HG03066 (cell line): ENCODE data around the gene MARVELD1.

Experiments used
- ATAC-seq: cut with Tn5 transposase; IDR thresholded peaks from one replicate; pipeline ENCODE4 v1.9.1; 2021; ENCODE audit warnings: low read depth; ENCODE audit not compliant: unreplicated experiment

MARVELD1 gene

DNA sequence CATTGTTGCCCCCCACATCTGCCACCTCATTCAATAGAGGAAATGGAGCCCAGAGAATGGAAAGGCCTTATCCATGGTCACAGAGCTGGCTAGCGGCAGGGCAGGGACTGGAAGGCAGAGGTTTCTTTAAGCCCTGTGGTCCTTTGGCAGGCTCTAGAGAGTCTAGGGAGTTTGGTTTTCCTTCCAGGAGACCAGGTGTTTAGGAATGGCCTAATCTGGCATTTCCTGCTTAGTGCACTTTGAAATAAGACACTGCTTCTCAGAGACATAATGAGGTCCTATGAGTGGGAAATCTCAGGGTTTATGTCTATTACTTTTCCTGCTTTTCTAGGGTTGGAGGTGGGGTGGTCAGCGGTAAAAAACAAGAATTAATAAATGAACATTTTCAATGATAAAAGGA lies 6.1 kb downstream of the MARVELD1 start:
- ATAC-seq = no peak

DNA sequence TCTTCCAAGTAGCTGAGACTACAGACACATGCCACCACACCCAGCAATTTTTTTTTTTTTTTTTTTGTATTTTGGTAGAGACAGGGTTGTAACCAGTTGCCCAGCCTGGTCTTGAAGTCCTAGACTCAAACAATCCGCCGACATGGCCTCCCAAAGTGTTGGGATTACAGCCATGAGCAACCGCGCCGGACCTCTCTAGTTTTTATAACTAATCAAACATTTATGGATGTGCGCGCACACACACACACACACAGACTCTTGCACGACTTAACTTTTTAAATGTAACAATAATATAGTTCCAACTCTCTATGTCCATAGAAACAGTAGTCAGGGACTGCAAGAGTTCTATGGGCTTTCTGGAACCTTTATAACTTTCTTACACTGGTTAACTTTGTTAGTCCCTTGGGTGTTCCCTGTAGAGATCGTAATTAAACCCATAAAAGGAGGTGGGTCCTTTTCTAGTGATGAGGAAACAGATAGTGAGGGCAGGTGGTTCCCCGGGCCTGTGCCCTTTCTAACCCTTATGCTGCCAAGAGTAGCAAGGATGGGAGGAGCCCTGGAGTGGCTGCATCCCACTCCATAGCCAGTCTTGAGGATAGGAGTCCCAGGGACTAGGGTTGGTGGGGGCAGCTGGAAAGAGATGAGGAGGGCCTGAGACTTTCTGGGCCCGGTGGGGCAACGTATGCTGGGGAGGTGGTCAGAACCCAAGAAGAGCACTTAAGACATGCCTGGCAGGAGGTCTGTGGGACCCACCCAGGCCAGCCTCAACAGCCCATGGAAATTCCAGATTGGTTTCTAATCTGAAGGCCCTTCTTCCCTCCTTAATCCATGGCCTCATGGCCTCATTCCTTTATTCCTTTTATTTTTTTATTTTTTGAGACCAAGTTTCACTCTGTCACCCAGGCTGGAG lies 8.6 kb downstream of the MARVELD1 start:
- ATAC-seq = no peak

DNA sequence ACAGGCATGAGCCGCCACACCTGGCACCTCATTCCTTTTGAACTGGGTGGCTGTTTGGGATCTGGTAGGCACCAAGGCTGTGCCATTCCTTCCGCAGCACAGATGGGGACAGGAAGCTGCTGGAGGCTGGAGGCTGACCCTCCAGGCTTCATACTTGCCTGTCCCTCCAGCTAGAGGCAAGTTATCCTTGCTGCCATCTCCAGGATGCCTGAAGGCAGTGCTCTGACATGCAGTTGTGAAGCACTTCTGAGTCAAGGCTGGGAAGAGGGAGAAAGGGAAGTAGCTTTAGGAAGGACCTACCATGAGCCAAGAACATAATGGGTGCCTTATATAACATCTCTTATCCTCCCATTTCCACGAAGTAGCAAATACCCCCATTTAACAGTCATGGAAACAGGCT lies 9.5 kb downstream of the MARVELD1 start:
- no peak for ATAC-seq

DNA sequence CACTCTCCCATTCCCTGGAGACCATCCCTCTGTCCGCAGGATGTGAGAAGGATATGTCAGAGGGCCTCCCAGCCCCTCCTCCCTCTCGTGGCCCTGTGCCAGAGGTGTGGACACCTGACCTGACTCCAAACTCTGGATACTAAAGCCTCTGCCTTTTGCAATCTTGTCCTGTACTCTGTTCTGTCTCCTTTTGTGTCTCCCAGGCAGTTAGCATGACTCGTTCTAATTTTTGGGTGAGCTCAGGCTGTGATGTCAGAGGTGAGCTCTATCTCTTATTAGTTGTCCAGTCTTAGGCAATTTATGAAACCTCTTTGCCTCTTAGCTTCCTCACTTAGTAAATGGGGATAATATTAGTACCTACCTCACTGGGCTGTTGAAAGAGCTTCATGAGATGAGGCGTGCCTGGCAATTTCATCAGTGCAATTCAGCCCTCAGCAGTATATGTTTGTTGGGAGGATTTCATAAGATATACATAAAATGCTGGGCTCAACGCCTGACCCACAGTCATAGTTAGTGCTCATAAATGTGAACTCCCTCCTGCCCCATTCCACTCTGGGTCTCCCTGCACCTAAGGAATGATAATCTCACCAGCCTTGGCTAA lies 10.9 kb downstream of the MARVELD1 start:
- no peak for ATAC-seq

DNA sequence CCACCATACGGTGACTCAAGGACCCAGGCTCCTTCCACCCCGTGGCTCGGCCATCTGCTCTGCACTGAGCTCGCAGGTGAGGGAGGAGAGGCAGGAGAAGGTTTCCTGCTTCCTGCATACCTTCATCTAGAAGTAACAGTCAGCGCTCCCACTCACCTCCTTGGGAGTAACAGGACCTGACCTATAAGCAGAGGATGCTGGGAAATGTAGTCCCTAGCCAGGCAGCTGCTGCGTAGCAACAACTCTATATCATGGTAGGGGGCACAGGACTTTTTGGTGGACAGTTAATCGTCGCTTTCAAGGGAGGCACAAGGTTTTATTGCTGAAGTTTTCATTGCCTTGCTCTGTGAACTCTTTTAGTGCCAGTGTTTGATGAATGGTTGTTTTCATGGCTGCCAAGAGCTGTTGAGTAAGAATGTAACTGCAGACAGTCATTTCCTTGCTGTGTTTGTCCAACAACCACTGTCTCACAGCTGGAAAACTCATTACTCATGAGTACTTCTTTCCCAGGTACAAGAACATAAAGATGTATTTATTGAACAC lies 13.2 kb downstream of the MARVELD1 start:
- no peak for ATAC-seq

DNA sequence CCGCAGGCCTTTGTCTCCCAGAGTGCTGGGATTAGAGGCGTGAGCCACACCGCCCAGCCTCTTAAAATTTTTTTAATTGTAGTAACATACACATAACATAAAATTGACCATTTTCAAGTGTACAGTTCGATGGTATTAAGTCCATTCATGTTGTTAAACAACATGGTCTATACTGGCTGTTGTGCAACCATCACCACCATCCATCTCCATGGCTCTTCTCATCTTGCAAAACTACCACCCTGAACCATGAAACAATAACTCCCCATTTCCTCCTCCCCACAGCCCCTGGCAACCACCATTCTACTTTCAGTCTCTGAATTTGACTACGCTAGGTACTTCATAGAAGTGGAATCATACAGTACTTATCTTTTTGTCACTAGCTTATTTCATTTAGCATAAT lies 15.5 kb downstream of the MARVELD1 start:
- no peak for ATAC-seq

DNA sequence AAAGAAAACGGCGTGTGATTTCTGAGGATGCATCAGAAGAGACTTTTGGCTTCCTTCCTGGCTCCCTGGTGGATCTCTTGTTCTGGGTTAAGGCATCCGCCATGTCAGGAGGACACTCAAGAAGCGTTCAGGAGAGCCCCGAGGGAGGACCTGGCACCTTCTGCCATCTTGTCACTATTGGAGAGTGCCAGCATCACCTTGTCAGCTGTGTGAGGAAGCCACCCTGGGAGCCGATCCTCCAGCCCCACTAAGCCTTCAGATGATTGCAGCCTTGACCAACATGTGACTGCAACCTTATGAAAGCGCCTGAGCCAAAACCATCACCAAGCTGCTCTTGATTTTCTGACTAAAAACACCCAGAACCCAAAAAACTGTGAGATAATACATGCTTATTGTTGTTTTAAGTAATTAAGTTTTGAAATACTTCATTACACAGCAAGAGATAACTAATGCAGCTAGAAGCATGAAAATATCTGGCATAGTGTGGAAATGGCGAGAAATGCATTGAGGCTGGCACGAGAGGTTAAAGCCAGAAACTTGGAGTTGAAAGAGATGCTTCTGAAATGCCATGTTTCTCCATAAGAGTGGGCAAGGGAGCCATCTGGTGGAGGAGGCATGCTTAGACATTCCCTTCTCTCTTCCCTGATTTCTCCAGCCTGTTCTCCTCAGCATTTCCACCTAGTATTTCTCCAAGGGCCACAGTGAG lies 18.0 kb downstream of the MARVELD1 start:
- ATAC-seq = no peak

DNA sequence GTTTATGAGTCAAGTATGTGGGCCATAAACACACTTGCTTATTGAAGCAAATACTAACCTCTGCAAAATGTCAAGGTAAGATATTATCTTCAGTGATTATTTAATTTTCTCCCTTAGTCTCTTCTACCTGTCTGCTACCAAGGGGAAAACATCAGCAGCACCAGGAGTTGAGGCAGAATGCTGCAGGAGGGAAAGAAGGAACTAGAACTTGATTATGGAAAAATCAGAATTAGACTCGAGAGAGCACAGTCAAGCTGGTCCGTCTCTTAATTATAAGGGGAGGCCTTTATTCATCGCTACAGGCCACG lies 18.5 kb downstream of the MARVELD1 start:
- no peak for ATAC-seq

DNA sequence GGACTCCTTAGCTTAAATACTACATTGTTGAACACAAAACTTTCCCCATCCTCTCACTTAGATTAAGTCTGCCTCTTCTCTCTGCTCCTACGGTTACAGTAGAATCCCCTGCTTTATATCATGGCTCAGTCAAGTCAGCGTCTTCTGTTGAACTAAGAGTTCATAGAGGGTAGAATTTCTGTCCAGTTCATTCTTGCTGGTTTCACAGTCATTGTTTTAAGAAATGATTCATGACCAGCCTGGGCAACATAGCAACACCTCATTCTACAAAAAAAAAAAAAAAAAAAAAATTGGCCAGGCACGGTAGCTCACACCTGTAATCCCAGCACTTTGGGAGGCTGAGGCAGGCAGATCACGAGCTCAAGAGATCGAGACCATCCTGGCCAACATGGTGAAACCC lies 19.7 kb downstream of the MARVELD1 start:
- ATAC-seq = no peak

DNA sequence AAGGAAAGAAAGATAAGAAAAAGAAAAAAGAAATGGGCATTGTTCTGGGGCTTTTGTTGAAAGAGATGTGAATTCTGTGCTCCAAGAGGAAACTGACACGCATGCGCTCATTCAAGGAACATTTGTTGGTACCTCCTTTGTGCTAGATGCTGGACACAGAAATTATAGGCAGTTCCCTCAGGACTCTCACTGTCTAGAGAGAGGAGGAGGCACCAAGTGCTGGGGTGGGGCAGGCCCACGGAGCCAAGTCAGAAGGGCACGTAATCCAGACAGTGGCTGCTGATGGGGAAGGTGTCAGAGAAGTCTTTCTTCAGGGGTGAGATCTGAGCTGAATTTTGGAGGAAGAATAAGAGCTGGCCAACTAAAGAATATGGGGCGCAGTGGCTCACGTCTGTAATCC lies 20.5 kb downstream of the MARVELD1 start:
- no peak for ATAC-seq

DNA sequence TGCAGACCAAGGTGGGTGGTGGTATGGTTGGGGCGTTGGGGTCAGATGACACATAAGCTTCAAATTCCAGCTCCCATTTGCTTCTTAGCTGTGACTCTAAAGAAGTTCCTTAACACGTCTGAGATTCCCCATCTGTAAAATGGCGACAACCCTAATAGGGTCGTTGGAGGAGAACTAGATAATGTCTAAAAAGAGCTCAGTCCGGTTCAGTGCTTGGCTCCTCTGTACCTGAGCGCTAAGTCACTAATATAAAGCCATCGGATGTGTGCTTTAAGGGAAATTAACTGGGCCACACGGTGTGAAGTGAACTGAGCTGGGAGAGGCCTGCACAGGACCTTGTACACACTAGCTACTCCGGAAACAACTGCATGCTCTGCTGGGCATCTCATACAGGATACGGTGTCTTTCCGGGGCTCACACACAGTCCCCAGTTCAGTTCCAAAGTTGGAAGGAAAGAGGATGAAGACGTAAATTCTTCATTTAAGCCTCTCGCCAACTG lies 22.9 kb downstream of the MARVELD1 start:
- ATAC-seq = peak; percentile 11

DNA sequence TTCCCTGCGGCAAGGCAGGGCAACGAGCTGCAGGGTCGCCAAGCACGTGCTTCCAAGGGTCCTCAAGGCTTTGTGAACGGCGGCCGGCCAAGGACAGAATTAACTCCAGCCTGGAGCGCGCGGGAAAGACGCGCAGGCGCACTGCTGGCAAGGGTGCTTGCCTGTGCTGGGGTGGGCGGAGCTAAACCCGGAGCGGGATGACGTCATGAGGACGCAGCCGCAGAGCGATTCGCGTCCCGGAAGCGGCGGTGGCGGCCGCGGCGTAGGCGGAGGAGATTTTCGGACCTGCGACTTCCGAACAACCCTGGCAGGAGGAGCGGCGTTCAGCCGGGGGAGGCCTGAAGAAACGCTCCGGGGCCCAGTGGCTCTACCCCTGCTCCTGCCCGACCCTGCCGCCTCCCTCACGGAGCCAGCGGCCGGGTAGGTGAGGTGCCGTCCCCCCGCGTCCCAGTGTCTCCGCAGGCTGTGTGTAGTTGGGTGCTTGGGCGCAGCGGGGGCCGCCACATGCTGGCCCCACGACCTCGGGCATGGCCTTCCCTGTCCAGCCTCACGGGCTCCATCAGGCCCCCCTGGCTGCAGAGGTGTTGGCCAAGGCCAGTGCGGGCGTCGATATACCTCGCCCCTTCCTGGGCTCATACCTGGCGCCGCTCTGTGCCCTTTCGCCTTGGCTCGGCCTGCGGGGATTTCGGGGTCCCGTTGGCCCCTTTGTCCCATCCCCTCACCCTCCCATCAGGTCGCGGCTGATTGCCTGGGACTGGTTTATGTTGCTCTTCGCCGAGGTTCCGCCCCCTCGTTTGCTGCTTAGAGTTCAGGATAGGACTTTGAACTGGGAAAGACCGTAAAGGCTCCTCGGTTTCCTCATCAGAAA lies 23.6 kb downstream of the MARVELD1 start, which contains the start of gene ZFYVE27:
TSS of gene ZFYVE27 (plus strand) at position 227 of the 868 bp plus-strand sequence. CDS start 1,350 bp downstream, outside the sequence.
- peak; percentile 82 for ATAC-seq

DNA sequence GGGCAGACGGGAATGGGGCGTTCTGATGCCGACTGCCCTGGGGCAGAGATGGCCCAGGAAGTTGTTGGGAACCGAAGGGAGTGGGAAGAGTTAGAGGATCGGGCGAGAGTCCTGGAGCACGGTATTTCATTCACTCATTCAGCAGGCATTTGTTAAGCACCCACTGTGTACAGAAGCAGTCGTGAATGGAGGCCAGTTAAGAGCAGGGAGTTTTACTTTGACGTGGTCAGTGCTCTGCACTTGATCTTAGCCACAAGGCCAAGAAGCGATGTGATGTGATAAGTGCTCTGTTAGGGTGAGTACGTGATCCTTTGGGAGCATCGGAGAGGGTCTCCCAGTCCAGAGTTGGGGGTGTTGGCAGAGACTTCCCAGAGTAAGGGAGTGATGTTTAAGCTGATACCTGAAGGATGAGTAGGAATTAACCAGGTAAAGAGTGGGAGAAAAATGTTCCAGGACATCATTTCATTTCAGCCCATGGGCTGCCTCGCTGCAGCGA lies 24.3 kb downstream of the MARVELD1 start:
- peak; percentile 14 for ATAC-seq

DNA sequence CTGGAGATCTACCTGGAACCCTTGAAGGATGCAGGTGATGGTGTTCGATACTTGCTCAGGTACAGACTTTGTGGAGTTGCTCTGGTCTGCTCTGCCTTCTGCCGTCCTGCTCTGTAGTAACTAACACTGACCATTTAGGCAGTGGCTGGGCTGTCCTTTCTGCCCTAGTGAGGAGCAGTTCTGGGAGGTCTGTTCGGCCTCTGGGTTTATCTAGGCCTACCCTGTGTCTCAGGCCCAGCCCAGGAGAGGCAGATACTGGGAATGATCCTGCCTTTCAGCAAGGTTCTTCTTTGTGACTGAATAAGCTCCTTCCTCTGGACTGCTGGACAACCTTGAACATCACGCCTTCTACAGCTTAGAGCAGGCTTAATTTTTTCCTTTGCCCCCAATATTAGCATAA lies 25.1 kb downstream of the MARVELD1 start:
- no peak for ATAC-seq

DNA sequence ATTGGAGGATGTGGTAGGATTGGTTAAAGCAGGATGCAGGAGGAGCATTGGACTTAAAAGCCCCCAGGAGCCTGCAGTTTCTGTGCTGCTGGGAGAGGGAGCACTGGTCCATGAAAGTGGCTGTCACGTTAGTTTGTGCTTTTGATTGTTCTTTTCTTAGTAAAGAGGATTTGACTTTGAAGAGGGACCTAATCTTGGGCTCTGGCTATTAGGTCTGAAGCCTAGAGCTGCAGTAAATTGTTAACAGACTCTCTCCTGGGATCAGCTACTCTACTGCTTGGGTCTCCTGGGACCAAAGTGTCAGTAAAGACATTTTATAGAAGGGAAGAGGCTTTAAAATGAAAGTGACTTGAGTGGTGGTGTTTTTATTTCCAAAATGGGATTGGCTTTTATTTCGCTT lies 27.1 kb downstream of the MARVELD1 start:
- ATAC-seq = no peak

DNA sequence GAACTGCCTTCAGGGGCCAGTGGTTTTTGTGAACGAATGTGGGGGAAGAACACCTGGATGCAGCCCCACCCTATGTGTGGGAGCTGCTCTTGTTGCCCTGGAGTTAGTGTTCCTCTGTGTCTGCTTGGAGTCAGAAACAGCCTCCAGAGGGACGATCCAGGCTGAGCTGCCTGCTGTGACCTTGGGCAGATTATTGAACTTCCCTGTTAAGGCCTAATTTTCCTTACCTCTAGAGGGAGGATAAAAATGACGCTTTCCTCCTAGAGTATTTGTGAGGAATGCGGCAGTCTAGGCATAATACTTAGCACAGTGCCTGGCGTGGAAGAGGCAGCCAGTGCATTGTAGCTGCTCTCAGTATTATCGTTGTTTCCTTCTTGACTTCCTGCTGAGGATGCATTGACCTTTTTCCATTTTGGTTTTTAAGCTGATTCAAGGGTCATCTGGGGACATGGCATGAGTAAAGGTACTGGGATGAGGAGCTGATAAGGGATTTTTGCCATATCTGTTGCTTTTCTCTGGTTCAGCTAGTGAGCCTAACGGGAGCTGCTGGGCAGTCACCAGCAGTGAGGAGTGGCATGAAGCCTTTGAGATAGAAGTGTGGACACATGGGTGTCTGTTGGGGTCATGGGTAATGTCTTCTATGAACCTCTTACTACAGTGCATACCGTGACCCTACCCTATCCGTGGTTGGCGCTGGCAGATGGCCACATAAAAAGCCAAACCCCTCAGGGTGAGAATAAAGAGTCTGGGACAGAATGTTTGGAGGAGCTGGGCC lies 29.8 kb downstream of the MARVELD1 start:
- no peak for ATAC-seq

DNA sequence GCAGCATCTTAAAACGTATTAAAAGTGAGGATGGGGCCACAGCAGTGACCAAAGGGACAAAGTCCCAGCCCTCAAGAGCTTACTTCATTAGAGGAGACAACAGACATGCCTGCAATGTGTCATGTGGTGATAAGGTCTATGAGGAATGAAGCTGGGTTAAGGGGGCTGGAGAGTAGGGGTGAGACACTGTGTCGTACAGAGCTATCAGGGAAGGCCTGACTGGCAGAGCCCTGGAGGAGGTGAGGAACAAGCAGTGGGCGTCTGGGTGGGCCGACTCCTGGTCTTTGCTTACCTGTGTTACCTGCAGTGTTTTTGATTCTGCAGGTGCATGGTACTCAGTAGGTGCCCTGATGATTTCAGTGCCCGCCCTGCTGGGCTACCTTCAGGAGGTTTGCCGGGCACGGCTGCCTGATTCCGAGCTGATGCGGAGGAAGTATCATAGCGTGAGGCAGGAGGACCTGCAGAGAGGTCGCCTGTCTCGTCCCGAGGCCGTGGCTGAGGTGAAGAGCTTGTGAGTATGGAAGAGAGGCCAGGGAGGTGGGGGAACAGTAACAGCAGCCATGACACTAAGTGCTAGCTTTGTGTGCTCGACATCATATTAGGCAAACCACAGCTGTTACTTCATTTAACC lies 31.0 kb downstream of the MARVELD1 start:
- no peak for ATAC-seq

DNA sequence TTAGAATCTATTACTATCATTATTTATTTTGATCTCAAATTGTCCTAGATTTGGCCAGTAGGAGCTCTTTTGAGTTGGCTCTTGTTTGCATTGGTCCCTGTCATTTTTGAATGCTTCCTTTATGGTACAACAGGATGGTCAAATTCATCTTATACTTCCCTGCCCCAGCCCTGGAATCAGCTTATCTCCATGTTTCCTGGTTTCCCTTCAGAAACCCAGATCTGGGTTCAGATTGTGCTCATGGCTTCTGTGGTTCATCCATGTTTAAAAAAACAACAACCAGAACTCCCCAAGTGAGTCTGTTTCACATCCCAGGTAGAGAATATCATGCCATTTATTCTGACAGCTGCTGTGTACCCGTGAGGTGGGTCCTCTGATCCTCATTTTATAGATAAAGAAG lies 34.0 kb downstream of the MARVELD1 start:
- ATAC-seq = no peak

DNA sequence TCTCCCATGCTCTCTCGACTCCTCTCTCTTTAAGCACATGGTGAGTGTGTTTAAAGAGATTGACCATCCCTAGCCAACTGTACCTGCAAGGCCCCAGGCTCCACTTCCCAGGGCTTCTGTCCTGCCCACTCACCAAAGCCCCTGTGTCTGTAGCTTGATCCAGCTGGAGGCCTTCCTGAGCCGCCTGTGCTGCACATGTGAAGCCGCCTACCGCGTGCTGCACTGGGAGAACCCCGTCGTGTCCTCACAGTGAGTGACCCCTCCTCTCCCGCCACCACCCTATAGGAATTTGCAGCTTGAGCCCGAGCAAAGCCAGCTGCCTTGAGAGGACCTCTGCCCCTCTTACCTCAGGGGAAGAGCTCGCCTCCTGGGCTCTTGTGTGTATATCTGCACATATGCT lies 34.6 kb downstream of the MARVELD1 start:
- ATAC-seq = no peak
